ENCODE data around the gene MED14. TPM values are rescaled to one million over a fixed set of nuclear protein-coding genes. Genes with fewer than 3 reads are reported as not detected.

MED14 gene
- total RNA-seq, 1 donor = 29.4 TPM

GRCh38 chrX:40773809-40774208 is 38.5 kb upstream of the MED14 start:
- peak; percentile 73 for DNase-seq (ENCODE audit: low read depth)
- no peak for TF ChIP-seq CTCF (IDR thresholded peaks at IDR 0.05; ENCODE audit: insufficient read depth, low read depth, low read length)
- H3K4me3 ChIP-seq (ENCODE audit: low read depth, low read length) = no peak overlapping the region

GRCh38 chrX:40773188-40773587 is 37.8 kb upstream of the MED14 start:
- no peak for DNase-seq (ENCODE audit: low read depth)
- no peak for TF ChIP-seq CTCF (IDR thresholded peaks at IDR 0.05; ENCODE audit: insufficient read depth, low read depth, low read length)
- no peak overlapping the region for H3K4me3 ChIP-seq (ENCODE audit: low read depth, low read length)

- no peak for TF ChIP-seq CTCF (IDR thresholded peaks at IDR 0.05; ENCODE audit: insufficient read depth, low read depth, low read length)
- DNase-seq (ENCODE audit: low read depth) = no peak
- no peak overlapping the region for H3K4me3 ChIP-seq (ENCODE audit: low read depth, low read length)
These were observed 36.9 kb upstream of the MED14 start for GRCh38 chrX:40772290-40772689.

- no peak for TF ChIP-seq CTCF (IDR thresholded peaks at IDR 0.05; ENCODE audit: insufficient read depth, low read depth, low read length)
- H3K4me3 ChIP-seq (ENCODE audit: low read depth, low read length) = no peak overlapping the region
- DNase-seq (ENCODE audit: low read depth) = no peak
These were observed 26.4 kb upstream of the MED14 start for GRCh38 chrX:40761762-40762161.

- H3K4me3 ChIP-seq (ENCODE audit: low read depth, low read length) = no peak overlapping the region
- no peak for TF ChIP-seq CTCF (IDR thresholded peaks at IDR 0.05; ENCODE audit: insufficient read depth, low read depth, low read length)
- no peak for DNase-seq (ENCODE audit: low read depth)
These were observed 24.0 kb upstream of the MED14 start for GRCh38 chrX:40759374-40759773.

GRCh38 chrX:40757058-40757457 is 21.7 kb upstream of the MED14 start:
- no peak for TF ChIP-seq CTCF (IDR thresholded peaks at IDR 0.05; ENCODE audit: insufficient read depth, low read depth, low read length)
- DNase-seq (ENCODE audit: low read depth) = peak; percentile 40
- no peak overlapping the region for H3K4me3 ChIP-seq (ENCODE audit: low read depth, low read length)
